H1 (cell line): ENCODE measurements around the gene FHIT. TPM values are rescaled to one million over a fixed set of nuclear protein-coding genes. Genes with fewer than 3 reads are reported as not detected.

Experiments used
- CTCF ChIA-PET: fragments of 300-600 bp; sonication (Branson Sonifier 250); formaldehyde crosslinking; loops from one replicate; lab custom pipeline; 2021; ENCODE audit not compliant: partially characterized antibody; lab: Charles Lee
- POLR2A ChIA-PET: fragments of 300-600 bp; sonication (Branson Sonifier 250); formaldehyde crosslinking; loops from one replicate; lab custom pipeline; 2021; ENCODE audit warnings: inconsistent platforms; ENCODE audit not compliant: partially characterized antibody; lab: Charles Lee
- DNase-seq, 2 experiments: peaks; one replicate each; pipeline versions ENCODE4 v3.0.0 to v3.0.0-alpha.2; 2010 to 2022; ENCODE audit warnings: low spot score in 2 of 2, low read depth in 1 of 2, mixed read lengths in 1 of 2
- FAIRE-seq: peaks from 2 replicates; lab custom pipeline; 2011; peaks lifted over from hg19 to GRCh38; lab: Jason Lieb, UNC
- H2AFZ ChIP-seq: 2 replicates; pipeline ENCODE4 v1.8.1; 2012; ENCODE audit warnings: low read length, inconsistent platforms
- H2AK5ac ChIP-seq: 2 replicates; pipeline ENCODE4 v1.6.1; 2013; ENCODE audit warnings: low read depth, low read length
- H2BK120ac ChIP-seq: replicated peaks from 2 replicates; pipeline ENCODE3; 2013; ENCODE audit warnings: low read depth, low read length, inconsistent platforms
- H2BK12ac ChIP-seq: 2 replicates; pipeline ENCODE4 v1.6.1; 2013; ENCODE audit warnings: low read depth, low read length
- H2BK15ac ChIP-seq: 2 replicates; pipeline ENCODE4 v1.6.1; 2013; ENCODE audit warnings: low read length
- H2BK20ac ChIP-seq: 2 replicates; pipeline ENCODE4 v1.6.1; 2013; ENCODE audit warnings: low read length
- H2BK5ac ChIP-seq: 2 replicates; pipeline ENCODE4 v1.6.1; 2013; ENCODE audit warnings: low read depth, low read length
- H3K14ac ChIP-seq: 2 replicates; pipeline ENCODE4 v1.6.1; 2013; ENCODE audit warnings: inconsistent platforms; ENCODE audit not compliant: insufficient read length
- H3K18ac ChIP-seq: 2 replicates; pipeline ENCODE4 v1.6.1; 2013; ENCODE audit warnings: low read length; ENCODE audit errors: extremely low read depth
- H3K23ac ChIP-seq: 2 replicates; pipeline ENCODE4 v1.6.1; 2013; ENCODE audit warnings: inconsistent platforms; ENCODE audit not compliant: insufficient read length
- H3K23me2 ChIP-seq: 2 replicates; pipeline ENCODE4 v1.6.1; 2013; ENCODE audit warnings: low read depth, low read length
- H3K27ac ChIP-seq: 2 replicates; pipeline ENCODE4 v1.6.1; 2011; ENCODE audit warnings: low read depth, low read length, inconsistent platforms
- H3K27me3 ChIP-seq, 4 experiments: replicated peaks in 1 of 4; 1 replicate in 1 of 4; 2 replicates in 3 of 4; pipeline versions ENCODE4 v1.6.1 to v1.8.1; 2011 to 2013; ENCODE audit warnings: low read length in 3 of 4, mild to moderate bottlenecking in 3 of 4, inconsistent platforms in 2 of 4, mixed read lengths in 2 of 4, moderate library complexity in 1 of 4; ENCODE audit not compliant: control insufficient read depth in 3 of 4, insufficient read depth in 3 of 4; ENCODE audit errors: extremely low read depth in 1 of 4
- H3K36me3 ChIP-seq, 4 experiments: 2 replicates each; pipeline versions ENCODE4 v1.6.1 to v1.8.1; 2011 to 2013; ENCODE audit warnings: mild to moderate bottlenecking in 4 of 4, low read length in 3 of 4, moderate library complexity in 2 of 4, control low read depth in 1 of 4, inconsistent platforms in 1 of 4; ENCODE audit not compliant: insufficient read depth in 4 of 4, control insufficient read depth in 2 of 4
- H3K4ac ChIP-seq: replicated peaks from 2 replicates; pipeline ENCODE3; 2013; ENCODE audit warnings: low read length, low read depth, mixed read lengths, inconsistent platforms; ENCODE audit not compliant: insufficient read length
- H3K4me1 ChIP-seq, 4 experiments: replicated peaks in 1 of 4; 1 replicate in 1 of 4; 2 replicates in 3 of 4; pipeline versions ENCODE4 v1.6.1 to v1.8.1; 2011 to 2013; ENCODE audit warnings: low read length in 3 of 4, inconsistent platforms in 2 of 4, mixed read lengths in 1 of 4; ENCODE audit not compliant: insufficient read depth in 4 of 4, control insufficient read depth in 3 of 4
- H3K4me2 ChIP-seq, 2 experiments: 2 replicates each; pipeline versions ENCODE4 v1.6.1 to v1.8.1; 2011 to 2013; ENCODE audit warnings: low read depth in 2 of 2, low read length in 2 of 2, control low read depth in 1 of 2, inconsistent platforms in 1 of 2, mild to moderate bottlenecking in 1 of 2; ENCODE audit not compliant: insufficient read depth in 1 of 2
- H3K4me3 ChIP-seq, 4 experiments: fragments of 200-600, 300-600 bp in 1 of 4; sonication (generic), shearing (Covaris generic), sonication (Bioruptor Twin) in 1 of 4; 2 replicates each; pipeline versions ENCODE4 v1.5.1 to v1.8.1; 2011 to 2016; ENCODE audit warnings: low read length in 4 of 4, low read depth in 3 of 4, control low read depth in 2 of 4, inconsistent platforms in 2 of 4, mild to moderate bottlenecking in 2 of 4, mixed read lengths in 1 of 4, moderate library complexity in 1 of 4; ENCODE audit not compliant: insufficient read depth in 2 of 4; ENCODE audit errors: extremely low read depth in 1 of 4
- H3K56ac ChIP-seq: replicated peaks from 2 replicates; pipeline ENCODE3; 2013; ENCODE audit warnings: low read depth, mild to moderate bottlenecking, mixed read lengths, low read length, inconsistent platforms; ENCODE audit not compliant: insufficient read length
- H3K79me1 ChIP-seq: 2 replicates; pipeline ENCODE4 v1.6.1; 2013; ENCODE audit warnings: low read depth, low read length, control low read depth
- H3K79me2 ChIP-seq, 2 experiments: 2 replicates each; pipeline versions ENCODE4 v1.6.1 to v1.8.1; 2012 to 2013; ENCODE audit warnings: low read length in 2 of 2, mild to moderate bottlenecking in 2 of 2, inconsistent platforms in 1 of 2; ENCODE audit not compliant: insufficient read depth in 2 of 2, control insufficient read depth in 1 of 2
- H3K9ac ChIP-seq, 4 experiments: replicated peaks in 1 of 4; 1 replicate in 1 of 4; 2 replicates in 3 of 4; pipeline versions ENCODE4 v1.6.1 to v1.8.1; 2011 to 2013; ENCODE audit warnings: low read depth in 3 of 4, low read length in 3 of 4, control low read depth in 2 of 4, mild to moderate bottlenecking in 2 of 4, moderate library complexity in 2 of 4, inconsistent platforms in 1 of 4; ENCODE audit errors: extremely low read depth in 1 of 4
- H3K9me3 ChIP-seq, 2 experiments: 2 replicates each; pipeline versions ENCODE4 v1.6.1 to v1.8.1; 2012 to 2013; ENCODE audit warnings: mild to moderate bottlenecking in 2 of 2, moderate library complexity in 2 of 2, control low read depth in 1 of 2, inconsistent platforms in 1 of 2, low read depth in 1 of 2, low read length in 1 of 2, mixed read lengths in 1 of 2; ENCODE audit not compliant: insufficient read depth in 2 of 2
- H4K20me1 ChIP-seq, 2 experiments: replicated peaks in 1 of 2; 2 replicates each; pipeline versions ENCODE3 to v1.8.1; 2011 to 2013; ENCODE audit warnings: inconsistent platforms in 2 of 2, low read length in 2 of 2, mild to moderate bottlenecking in 1 of 2; ENCODE audit not compliant: insufficient read depth in 2 of 2, control insufficient read depth in 1 of 2
- H4K5ac ChIP-seq: 2 replicates; pipeline ENCODE4 v1.6.1; 2013; ENCODE audit warnings: low read length, low read depth, mixed read lengths, inconsistent platforms; ENCODE audit not compliant: insufficient read length
- H4K8ac ChIP-seq: 2 replicates; pipeline ENCODE4 v1.8.0; 2013; ENCODE audit warnings: mild to moderate bottlenecking, moderate library complexity, low read length, inconsistent platforms; ENCODE audit not compliant: insufficient read depth; ENCODE audit errors: extremely low read depth
- H4K91ac ChIP-seq: replicated peaks from 2 replicates; pipeline ENCODE3; 2013; ENCODE audit warnings: low read length, mixed read lengths, inconsistent platforms; ENCODE audit not compliant: insufficient read length
- CEBPB ChIP-seq: IDR thresholded peaks from 2 replicates; pipeline ENCODE4 v1.6.1; 2012; ENCODE audit warnings: low read depth, low read length
- CREB1 ChIP-seq: IDR thresholded peaks from 2 replicates; pipeline ENCODE4 v1.6.1; 2012; ENCODE audit warnings: inconsistent platforms
- GABPA ChIP-seq: IDR thresholded peaks from 2 replicates; pipeline ENCODE4 v1.6.1; 2011; ENCODE audit warnings: mild to moderate bottlenecking, low read length, moderate library complexity, borderline replicate concordance; ENCODE audit not compliant: insufficient read depth
- NANOG ChIP-seq: IDR thresholded peaks from 2 replicates; pipeline ENCODE4 v1.6.1; 2011; ENCODE audit warnings: low read length, low read depth, mild to moderate bottlenecking, inconsistent platforms; ENCODE audit not compliant: insufficient read depth, poor library complexity, severe bottlenecking
- PHF8 ChIP-seq: fragments of 200-600 bp; sonication (generic); conservative IDR thresholded peaks from 2 replicates; pipeline ENCODE4 v1.7.1; 2012; ENCODE audit warnings: low read depth, mild to moderate bottlenecking, inconsistent platforms, low read length, moderate library complexity
- POU5F1 ChIP-seq: IDR thresholded peaks from 2 replicates; pipeline ENCODE4 v1.6.1; 2011; ENCODE audit warnings: low read depth, mild to moderate bottlenecking, low read length, moderate library complexity
- RFX5 ChIP-seq: IDR thresholded peaks from 2 replicates; pipeline ENCODE4 v1.6.1; 2011; ENCODE audit warnings: low read depth, low read length, improper control_type of control experiment, borderline replicate concordance
- SAP30 ChIP-seq: fragments of 300-600 bp; sonication (generic); IDR thresholded peaks from 2 replicates; pipeline ENCODE4 v1.7.1; 2012; ENCODE audit warnings: low read length, moderate library complexity, mild to moderate bottlenecking, inconsistent platforms; ENCODE audit not compliant: insufficient read depth, insufficient replicate concordance
- SP1 ChIP-seq: IDR thresholded peaks from 2 replicates; pipeline ENCODE4 v1.6.1; 2011; ENCODE audit warnings: low read depth, low read length
- SRF ChIP-seq: IDR thresholded peaks from 2 replicates; pipeline ENCODE4 v1.6.1; 2011; ENCODE audit warnings: mild to moderate bottlenecking, low read depth, low read length, moderate library complexity
- ZNF274 ChIP-seq: IDR thresholded peaks from 2 replicates; pipeline ENCODE4 v1.7.0; 2012; ENCODE audit warnings: low read length, borderline replicate concordance; ENCODE audit errors: extremely low read depth
- WGBS, 2 experiments: shearing (Covaris generic) in 1 of 2; methylation state at CpG; one replicate each; pipeline versions ENCODE4 v1.1.6 to v1.1.7; 2013 to 2015; ENCODE audit warnings: low lambda C conversion rate in 2 of 2, mixed read lengths in 2 of 2, inconsistent platforms in 1 of 2, low coverage in 1 of 2, missing lambda C conversion rate in 1 of 2; ENCODE audit not compliant: insufficient replicate concordance in 2 of 2, insufficient coverage in 1 of 2, insufficient read length in 1 of 2; ENCODE audit errors: extremely low coverage in 1 of 2, missing lambda C conversion rate in 1 of 2; 5-methylcytosine and 5-hydroxymethylcytosine counted together
- polyA plus RNA-seq, 7 experiments: library from polyadenylated mRNA; depleted of rRNA in 3 of 7; stranded (reverse) in 5 of 7; unstranded in 2 of 7; fragments of >200 nt in 5 of 7; fragments of 200-250 nt in 2 of 7; gene quantifications; 1 replicate in 5 of 7; 2 replicates in 1 of 7; 4 replicates in 1 of 7; pipeline versions ENCODE4 v1.2.1 to v1.2.3, GENCODE V29; 2011 to 2013; ENCODE audit warnings: missing spikeins in 2 of 7, mixed read lengths in 2 of 7
- total RNA-seq: library from RNA; stranded (reverse); fragmentation: NEBNext Ultra II Directional; extraction: Animal tissue kit (Norgen Biotek cat#: 25700); gene quantifications from 2 replicates; pipeline ENCODE4 v1.2.1, GENCODE V29; 2021
- TF ChIP-seq, protein P1 (sequence below): IDR thresholded peaks from 2 replicates; pipeline ENCODE4 v1.6.1; 2012; ENCODE audit warnings: inconsistent platforms
- TF ChIP-seq, protein P2 (sequence below): IDR thresholded peaks from 2 replicates; pipeline ENCODE4 v1.6.1; 2011; ENCODE audit warnings: low read length, improper control_type of control experiment

The FHIT gene
- total and polyA plus RNA-seq, 2 of the 8 experiments (the other 6 are each of a cell fraction or from before 2014, with no cell fraction given) = 1.2 to 3.2 TPM

DNA sequence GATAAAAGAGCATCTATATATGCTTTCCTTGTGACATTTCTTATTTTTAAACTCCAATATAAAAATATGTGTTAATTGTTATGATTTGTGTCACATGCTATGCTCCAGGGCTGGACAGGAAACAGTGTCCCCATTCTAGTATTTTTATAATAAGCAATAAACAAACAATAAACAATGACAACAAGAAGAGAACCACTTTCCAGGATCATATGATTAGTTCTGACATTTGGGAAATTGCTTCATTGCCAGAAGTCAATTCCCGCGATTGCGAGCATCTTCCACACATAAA lies 260.9 kb downstream of the FHIT start:
- Histone ChIP-seq H3K4me1 (no peaks in the 10 kb centered on the region; a peak in 1 of 7 replicates), H3K27ac (no peak overlapping the region), H3K36me3 (no peaks in the 10 kb centered on the region), H4K20me1 (no peaks in the 10 kb centered on the region), H3K9me3 (peaks cover 0 to 6% of the 10 kb centered on the region in 2 experiments; a peak in 2 of 4 replicates), H2BK5ac (no peak overlapping the region), H2BK12ac (no peak overlapping the region), H3K4me2 (no peak overlapping the region), H4K91ac (no peak overlapping the region), H3K4ac (no peak overlapping the region), H2BK120ac (no peak overlapping the region), H3K9ac (no peak overlapping the region), H3K18ac (no peak overlapping the region), H4K8ac (no peak overlapping the region), H2BK15ac (no peak overlapping the region), H3K4me3 (no peak overlapping the region), H3K23ac (no peak overlapping the region), H3K14ac (no peak overlapping the region), H4K5ac (no peak overlapping the region), H3K56ac (no peak overlapping the region), H2AK5ac (no peak overlapping the region), H3K27me3 (no peaks in the 10 kb centered on the region), H2AFZ (no peak overlapping the region), H3K23me2 (no peaks in the 10 kb centered on the region), H3K79me1 (no peaks in the 10 kb centered on the region), H3K79me2 (no peaks in the 10 kb centered on the region), H2BK20ac (no peak overlapping the region)
- ChIA-PET POLR2A (interaction anchor here (0.5 kb wide), 1 partner anchor 138 kb away, joined by 3 read pairs; no protein-coding TSS in a partner anchor), CTCF (no interaction called here)
- 100% methylated on average over 3 of the region's 3 CpGs; no CpG with 5 or more reads in 1 of the 2 experiments for WGBS, 2 experiments
- FAIRE-seq = no peak
- no peak for DNase-seq
- TF ChIP-seq SP1 (no peak), SAP30 (no peak), CEBPB (no peak), NANOG (no peak), RFX5 (no peak), CREB1 (no peak), POU5F1 (no peak), SRF (no peak), ZNF274 (no peak), GABPA (no peak), PHF8 (no peak)
- TF ChIP-seq, protein P1, sequence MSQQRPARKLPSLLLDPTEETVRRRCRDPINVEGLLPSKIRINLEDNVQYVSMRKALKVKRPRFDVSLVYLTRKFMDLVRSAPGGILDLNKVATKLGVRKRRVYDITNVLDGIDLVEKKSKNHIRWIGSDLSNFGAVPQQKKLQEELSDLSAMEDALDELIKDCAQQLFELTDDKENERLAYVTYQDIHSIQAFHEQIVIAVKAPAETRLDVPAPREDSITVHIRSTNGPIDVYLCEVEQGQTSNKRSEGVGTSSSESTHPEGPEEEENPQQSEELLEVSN = no peak
- TF ChIP-seq, protein P2, sequence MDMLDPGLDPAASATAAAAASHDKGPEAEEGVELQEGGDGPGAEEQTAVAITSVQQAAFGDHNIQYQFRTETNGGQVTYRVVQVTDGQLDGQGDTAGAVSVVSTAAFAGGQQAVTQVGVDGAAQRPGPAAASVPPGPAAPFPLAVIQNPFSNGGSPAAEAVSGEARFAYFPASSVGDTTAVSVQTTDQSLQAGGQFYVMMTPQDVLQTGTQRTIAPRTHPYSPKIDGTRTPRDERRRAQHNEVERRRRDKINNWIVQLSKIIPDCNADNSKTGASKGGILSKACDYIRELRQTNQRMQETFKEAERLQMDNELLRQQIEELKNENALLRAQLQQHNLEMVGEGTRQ = no peak
